ENCODE results near the gene DENND1C.
"Not testable (repeated sequence)": the region's sequence is repeated elsewhere in the genome, so short reads cannot be mapped to it uniquely, and the experiment has no call there.

Gene DENND1C

GRCh38 chr19:6508028-6508771 lies 26.6 kb upstream of the DENND1C start:
- not testable (repeated sequence) for DNase-seq (ENCODE audit: low read depth, low spot score)

- DNase-seq (ENCODE audit: low read depth, low spot score), result no peak
These were observed 22.0 kb upstream of the DENND1C start for GRCh38 chr19:6503407-6504201.

- DNase-seq (ENCODE audit: low read depth, low spot score), result no peak
These were observed 20.4 kb upstream of the DENND1C start, which contains the start of gene TUBB4A for GRCh38 chr19:6501740-6502648. TSS of gene TUBB4A (minus strand) at chr19:6502309. CDS start at chr19:6502212, 97 bp downstream.

GRCh38 chr19:6500837-6501739 lies 19.5 kb upstream of the DENND1C start:
- no peak for DNase-seq (ENCODE audit: low read depth, low spot score)

- no peak for DNase-seq (ENCODE audit: low read depth, low spot score)
These were observed 17.6 kb upstream of the DENND1C start for GRCh38 chr19:6499052-6499790.

- DNase-seq (ENCODE audit: low read depth, low spot score), result no peak
These were observed 16.9 kb upstream of the DENND1C start for GRCh38 chr19:6498294-6499036.

- no peak for DNase-seq (ENCODE audit: low read depth, low spot score)
These were observed 14.4 kb upstream of the DENND1C start for GRCh38 chr19:6495947-6496346.

- no peak for DNase-seq (ENCODE audit: low read depth, low spot score)
These were observed 12.9 kb upstream of the DENND1C start for GRCh38 chr19:6494438-6495036.

GRCh38 chr19:6491802-6492592 lies 10.4 kb upstream of the DENND1C start:
- DNase-seq (ENCODE audit: low read depth, low spot score), result no peak

GRCh38 chr19:6490134-6490533 lies 8.5 kb upstream of the DENND1C start:
- no peak for DNase-seq (ENCODE audit: low read depth, low spot score)

GRCh38 chr19:6489278-6490061 lies 7.9 kb upstream of the DENND1C start:
- no peak for DNase-seq (ENCODE audit: low read depth, low spot score)

- DNase-seq (ENCODE audit: low read depth, low spot score), result no peak
These were observed 3.2 kb upstream of the DENND1C start for GRCh38 chr19:6484831-6485230.

GRCh38 chr19:6484230-6484629 lies 2.6 kb upstream of the DENND1C start:
- DNase-seq (ENCODE audit: low read depth, low spot score), result no peak

- DNase-seq (ENCODE audit: low read depth, low spot score), result no peak
These were observed 1.6 kb upstream of the DENND1C start for GRCh38 chr19:6483235-6483634.

GRCh38 chr19:6482343-6482686 lies 728 bp upstream of the DENND1C start:
- DNase-seq (ENCODE audit: low read depth, low spot score), result no peak

GRCh38 chr19:6480848-6481415 lies 655 bp downstream of the DENND1C start:
- no peak for DNase-seq (ENCODE audit: low read depth, low spot score)

GRCh38 chr19:6479836-6480398 lies 1.7 kb downstream of the DENND1C start:
- DNase-seq (ENCODE audit: low read depth, low spot score), result no peak

All from iPS DF 19.7 (cell line).